ENCODE measurements around the gene FIGN.

DNA sequence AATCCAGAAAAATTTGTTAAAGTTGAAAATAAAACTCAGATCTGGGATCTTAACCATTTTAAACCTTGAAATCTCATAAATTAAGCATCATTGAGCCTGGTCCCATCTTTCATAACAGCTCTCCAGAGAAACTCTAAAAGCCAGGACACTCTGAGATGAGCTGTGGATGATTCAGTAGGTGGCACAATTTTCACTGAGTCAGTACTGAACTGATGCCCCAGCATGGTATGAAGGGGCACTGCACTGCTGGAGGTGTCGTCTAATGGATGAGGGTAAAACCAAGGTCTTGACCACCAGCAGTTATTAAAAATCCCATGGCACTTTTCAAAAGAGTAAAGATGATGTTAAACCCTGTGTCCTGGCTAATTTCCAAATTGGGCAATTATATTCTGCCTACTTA lies 170.6 kb downstream of the FIGN start:
- TF ChIP-seq, protein P1, sequence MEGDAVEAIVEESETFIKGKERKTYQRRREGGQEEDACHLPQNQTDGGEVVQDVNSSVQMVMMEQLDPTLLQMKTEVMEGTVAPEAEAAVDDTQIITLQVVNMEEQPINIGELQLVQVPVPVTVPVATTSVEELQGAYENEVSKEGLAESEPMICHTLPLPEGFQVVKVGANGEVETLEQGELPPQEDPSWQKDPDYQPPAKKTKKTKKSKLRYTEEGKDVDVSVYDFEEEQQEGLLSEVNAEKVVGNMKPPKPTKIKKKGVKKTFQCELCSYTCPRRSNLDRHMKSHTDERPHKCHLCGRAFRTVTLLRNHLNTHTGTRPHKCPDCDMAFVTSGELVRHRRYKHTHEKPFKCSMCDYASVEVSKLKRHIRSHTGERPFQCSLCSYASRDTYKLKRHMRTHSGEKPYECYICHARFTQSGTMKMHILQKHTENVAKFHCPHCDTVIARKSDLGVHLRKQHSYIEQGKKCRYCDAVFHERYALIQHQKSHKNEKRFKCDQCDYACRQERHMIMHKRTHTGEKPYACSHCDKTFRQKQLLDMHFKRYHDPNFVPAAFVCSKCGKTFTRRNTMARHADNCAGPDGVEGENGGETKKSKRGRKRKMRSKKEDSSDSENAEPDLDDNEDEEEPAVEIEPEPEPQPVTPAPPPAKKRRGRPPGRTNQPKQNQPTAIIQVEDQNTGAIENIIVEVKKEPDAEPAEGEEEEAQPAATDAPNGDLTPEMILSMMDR (IDR thresholded peaks at IDR 0.05; ENCODE audit: borderline replicate concordance, extremely low read depth, low read length, poor library complexity, severe bottlenecking) = no peak
- TF ChIP-seq EZH2 (IDR thresholded peaks at IDR 0.05; ENCODE audit: borderline replicate concordance, low read depth, low read length, severe bottlenecking) = no peak

Measured in DND-41 (cell line).